RWPE1 (cell line): ENCODE data around the gene UVRAG.

Experiments used
- CTCF ChIA-PET: fragments of 350-600 bp; sonication (Branson Sonifier 250); formaldehyde crosslinking; extraction: SDS; loops from one replicate; lab custom pipeline; 2021; lab: Yijun Ruan, JAX
- POLR2A ChIA-PET: fragments of 400-600 bp; formaldehyde crosslinking; extraction: SDS; loops from one replicate; lab custom pipeline; 2020; ENCODE audit warnings: antibody characterized with exemption; ENCODE audit not compliant: low non-redundant PET; lab: Yijun Ruan, JAX
- DNase-seq: peaks from one replicate; pipeline ENCODE4 v3.0.0; 2012; ENCODE audit warnings: low spot score
- H3K27ac ChIP-seq: fragments of 450-650 bp; 2 replicates; pipeline ENCODE4 v1.5.1; 2017
- CTCF ChIP-seq: fragments of 450-650 bp; conservative IDR thresholded peaks from 2 replicates; pipeline ENCODE4 v1.5.1; 2017; ENCODE audit warnings: low read depth, mild to moderate bottlenecking

UVRAG gene

GRCh38 chr11:76143274-76143673 is 328.3 kb downstream of the UVRAG start:
- no peak for DNase-seq
- no peak overlapping the region for H3K27ac ChIP-seq
- no peak for TF ChIP-seq CTCF
- CTCF ChIA-PET = interaction anchor here (1.3 kb wide), 1 partner anchor 9 kb away, joined by 3 read pairs; no protein-coding TSS in a partner anchor
- POLR2A ChIA-PET = no interaction called here

GRCh38 chr11:76147106-76147740 is 332.2 kb downstream of the UVRAG start:
- DNase-seq = no peak
- CTCF ChIA-PET = no interaction called here
- TF ChIP-seq CTCF = no peak
- POLR2A ChIA-PET = no interaction called here
- no peak overlapping the region for H3K27ac ChIP-seq

- CTCF ChIA-PET = interaction anchor here (0.6 kb wide), 2 partner anchors 254 to 344 kb away, joined by 3 to 5 read pairs; no protein-coding TSS in a partner anchor
These were observed 333.2 kb downstream of the UVRAG start for GRCh38 chr11:76148231-76148630.

GRCh38 chr11:76148941-76149613 is 334.1 kb downstream of the UVRAG start:
- TF ChIP-seq CTCF = no peak
- DNase-seq = no peak
- ChIA-PET POLR2A (no interaction called here), CTCF (interaction anchor here (0.7 kb wide), 1 partner anchor 461 kb away, joined by 4 read pairs; no protein-coding TSS in a partner anchor)
- H3K27ac ChIP-seq = no peak overlapping the region

More at GRCh38 chr11:76148231-76148630, 333.2 kb downstream of the UVRAG start:
- no peak for DNase-seq
- no peak overlapping the region for H3K27ac ChIP-seq
- TF ChIP-seq CTCF = no peak
- POLR2A ChIA-PET = no interaction called here

GRCh38 chr11:76149713-76150112 is 334.7 kb downstream of the UVRAG start:
- no peak for DNase-seq
- TF ChIP-seq CTCF = no peak
- no peak overlapping the region for H3K27ac ChIP-seq
- POLR2A ChIA-PET = no interaction called here
- CTCF ChIA-PET = interaction anchor here (0.7 kb wide), 1 partner anchor 460 kb away, joined by 4 read pairs; no protein-coding TSS in a partner anchor

GRCh38 chr11:76150141-76150540 is 335.1 kb downstream of the UVRAG start:
- ChIA-PET POLR2A (no interaction called here), CTCF (interaction anchor here (0.6 to 0.7 kb wide), 2 partner anchors 25 to 459 kb away, joined by 3 to 4 read pairs; no protein-coding TSS in a partner anchor)
- no peak for DNase-seq
- no peak for TF ChIP-seq CTCF
- H3K27ac ChIP-seq = no peak overlapping the region
